ENCODE measurements around the gene NUP85.
"Not testable (repeated sequence)": the region's sequence is repeated elsewhere in the genome, so short reads cannot be mapped to it uniquely, and the experiment has no call there.

NUP85 gene

DNA sequence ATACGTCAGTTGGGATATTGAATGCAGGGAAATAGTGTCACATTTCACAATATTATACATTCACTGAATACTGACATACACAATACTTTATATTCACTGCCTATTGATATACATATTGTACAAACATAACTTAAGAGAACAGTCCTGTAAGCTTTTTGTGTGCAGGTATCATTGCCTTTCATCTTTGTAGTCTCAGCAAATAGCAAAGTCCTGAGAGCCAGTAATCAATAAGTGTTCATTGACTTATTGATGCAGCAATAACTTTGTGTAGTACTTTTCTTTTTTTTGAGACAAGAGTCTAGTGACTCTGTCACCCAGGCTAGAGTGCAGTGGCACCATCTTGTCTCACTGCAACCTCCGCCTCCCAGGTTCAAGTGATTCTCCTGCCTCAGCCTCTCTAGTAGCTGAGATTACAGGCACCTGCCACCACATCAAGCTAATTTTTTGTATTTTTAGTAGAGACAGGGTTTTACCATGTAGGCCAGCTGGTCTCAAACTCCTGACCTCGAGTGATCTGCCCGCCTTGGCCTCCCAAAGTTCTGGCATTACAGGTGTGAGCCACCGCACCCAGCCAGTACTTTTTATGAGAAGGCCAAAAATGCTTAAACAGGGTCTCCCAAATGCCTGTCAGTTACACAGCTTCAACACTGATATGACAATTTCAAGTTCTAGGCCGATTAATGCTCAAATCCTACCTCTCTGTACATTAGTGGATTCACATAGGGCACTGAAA lies 5.4 kb upstream of the NUP85 start:
- DNase-seq, result no peak

DNA sequence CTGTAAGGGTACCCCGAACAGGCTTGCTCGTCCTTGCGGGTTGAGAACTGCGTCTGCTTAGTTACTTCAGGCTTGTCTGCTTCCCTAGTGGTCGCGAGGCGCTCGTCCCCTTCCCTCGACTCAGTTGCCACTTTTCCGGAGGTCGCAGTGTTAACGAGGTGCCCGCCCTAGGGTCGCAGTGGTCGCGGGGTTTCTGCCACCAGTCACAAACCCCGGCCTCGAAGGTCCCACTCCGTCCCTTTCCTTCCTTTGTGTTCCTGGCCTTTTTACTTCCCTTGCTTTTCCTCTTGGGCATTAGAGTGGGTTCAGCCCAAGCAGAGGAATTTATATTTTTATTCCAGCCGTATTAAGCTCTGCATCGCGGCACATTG lies 299 bp downstream of the NUP85 start:
- DNase-seq, result no peak

DNA sequence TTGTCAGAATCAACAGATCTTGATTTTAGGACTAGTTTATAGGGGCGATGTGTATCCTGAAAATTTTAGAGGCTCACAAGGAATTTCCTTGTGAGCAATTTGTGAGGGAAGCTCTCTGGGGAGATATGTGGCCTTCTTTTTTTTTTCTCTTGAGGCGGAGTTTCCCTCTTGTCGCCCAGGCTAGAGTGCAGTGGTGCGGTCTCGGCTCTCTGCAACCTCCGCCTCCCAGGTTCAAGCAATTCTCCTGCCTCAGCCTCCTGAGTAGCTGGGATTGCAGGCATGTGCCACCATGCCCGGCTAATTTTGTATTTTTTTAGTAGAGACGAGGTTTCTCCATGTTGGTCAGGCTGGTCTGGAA lies 1.6 kb downstream of the NUP85 start:
- DNase-seq, result not testable (repeated sequence)

DNA sequence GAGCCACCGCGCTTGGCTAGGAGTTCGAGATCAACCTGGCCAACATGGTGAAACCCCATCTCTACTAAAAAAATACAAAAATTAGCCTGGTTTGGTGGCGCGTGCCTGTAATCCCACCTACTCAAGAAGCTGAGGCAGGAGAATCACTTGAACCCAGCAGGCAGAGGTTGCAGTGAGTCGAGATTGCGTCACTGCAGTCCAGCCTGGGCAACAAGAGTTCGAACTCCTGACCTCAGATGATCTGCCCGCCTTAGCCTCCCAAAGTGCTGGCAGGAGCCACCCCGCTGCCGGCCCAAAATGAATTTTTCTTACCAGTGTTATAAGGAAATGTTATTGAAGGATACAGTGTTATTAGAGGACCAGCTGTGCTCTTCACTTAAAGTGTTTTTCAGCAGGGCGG lies 2.3 kb downstream of the NUP85 start:
- DNase-seq, result no peak

DNA sequence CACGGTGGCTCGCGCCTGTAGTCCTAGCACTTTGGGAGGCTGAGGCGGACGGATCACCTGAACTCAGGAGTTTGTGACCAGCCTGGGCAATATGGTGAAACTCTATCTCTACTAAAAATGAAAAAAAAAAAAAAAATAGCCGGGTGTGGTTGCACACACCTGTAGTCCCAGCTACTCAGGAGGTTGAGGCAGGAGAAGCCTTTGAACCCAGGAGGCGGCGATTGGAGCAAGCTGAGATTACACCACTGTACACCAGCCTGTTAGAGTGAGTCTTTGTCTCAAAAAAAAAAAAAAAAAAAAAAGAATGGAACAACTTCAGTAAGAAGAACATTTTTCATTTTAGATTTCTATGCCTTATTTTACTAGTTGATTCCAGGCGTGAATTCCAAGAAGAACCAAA lies 2.7 kb downstream of the NUP85 start:
- DNase-seq, result no peak

DNA sequence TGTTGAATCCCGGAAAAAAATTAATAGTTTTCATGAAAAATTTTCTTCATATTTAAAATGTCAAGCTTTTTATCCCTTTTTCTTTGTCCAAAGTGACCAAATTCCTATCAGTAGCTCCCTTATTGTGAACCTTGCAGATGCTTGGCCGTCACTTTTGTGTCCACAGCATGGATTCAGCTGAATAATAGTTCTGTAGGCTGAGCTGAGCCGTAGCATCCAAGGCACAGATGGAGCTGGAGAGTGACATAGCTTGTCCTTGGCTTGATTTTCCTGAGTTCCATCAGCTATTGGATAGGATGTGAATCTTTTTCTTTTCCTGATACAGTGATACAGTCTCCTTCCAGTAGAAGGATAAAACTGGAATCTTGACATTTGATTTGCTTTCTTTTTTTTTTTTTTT lies 3.6 kb downstream of the NUP85 start:
- no peak for DNase-seq

DNA sequence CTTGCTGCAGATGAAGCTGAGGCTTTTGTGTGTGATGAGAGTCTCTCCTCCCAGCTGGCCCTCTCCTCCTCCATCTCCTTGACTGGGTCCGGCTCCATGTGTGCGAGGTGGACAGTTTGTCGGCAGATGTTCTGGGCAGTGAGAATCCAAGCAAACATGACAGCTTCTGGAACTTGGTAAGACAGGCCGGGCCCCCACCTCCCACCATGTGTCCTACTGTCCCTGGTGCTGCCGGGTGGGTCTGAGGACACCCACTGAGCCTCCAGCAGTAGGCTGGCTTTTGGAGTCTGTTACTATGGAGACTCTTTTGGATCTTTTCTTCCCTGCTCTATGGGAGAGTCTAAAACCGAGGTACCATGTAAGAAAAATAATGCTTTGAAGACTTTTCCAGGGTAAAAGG lies 12.7 kb downstream of the NUP85 start:
- no peak for DNase-seq

DNA sequence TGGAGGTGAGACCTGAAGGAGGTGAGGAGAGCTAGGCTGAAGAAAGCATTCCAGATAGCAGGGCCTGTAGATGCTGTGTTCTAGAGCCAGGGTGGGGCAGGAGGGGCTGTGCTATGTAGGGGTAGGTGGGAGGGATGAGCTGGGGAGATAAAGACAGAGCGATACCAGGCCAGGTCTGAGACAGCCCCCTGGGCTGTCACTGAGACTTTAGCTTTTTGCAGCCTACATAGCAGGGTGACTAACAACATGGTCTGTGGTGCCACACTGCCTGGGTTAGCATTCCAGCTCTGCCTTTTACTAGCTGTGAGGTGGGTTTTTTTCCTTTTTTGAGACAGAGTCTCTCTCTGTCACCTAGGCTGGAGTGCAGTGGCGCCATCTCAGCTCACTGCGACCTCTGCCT lies 14.3 kb downstream of the NUP85 start:
- DNase-seq, result no peak

DNA sequence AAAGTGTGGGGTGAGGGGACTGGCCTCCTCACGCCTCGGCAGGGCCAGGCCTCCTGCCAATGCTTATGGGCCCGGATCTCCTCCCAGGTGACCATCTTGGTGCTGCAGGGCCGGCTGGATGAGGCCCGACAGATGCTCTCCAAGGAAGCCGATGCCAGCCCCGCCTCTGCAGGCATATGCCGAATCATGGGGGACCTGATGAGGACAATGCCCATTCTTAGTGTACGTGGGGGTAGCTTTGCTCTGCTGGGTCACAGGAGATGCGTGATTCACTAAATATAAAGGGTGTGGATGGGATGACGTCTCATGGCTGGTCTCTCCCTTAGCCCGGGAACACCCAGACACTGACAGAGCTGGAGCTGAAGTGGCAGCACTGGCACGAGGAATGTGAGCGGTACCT lies 19.5 kb downstream of the NUP85 start:
- no peak for DNase-seq

DNA sequence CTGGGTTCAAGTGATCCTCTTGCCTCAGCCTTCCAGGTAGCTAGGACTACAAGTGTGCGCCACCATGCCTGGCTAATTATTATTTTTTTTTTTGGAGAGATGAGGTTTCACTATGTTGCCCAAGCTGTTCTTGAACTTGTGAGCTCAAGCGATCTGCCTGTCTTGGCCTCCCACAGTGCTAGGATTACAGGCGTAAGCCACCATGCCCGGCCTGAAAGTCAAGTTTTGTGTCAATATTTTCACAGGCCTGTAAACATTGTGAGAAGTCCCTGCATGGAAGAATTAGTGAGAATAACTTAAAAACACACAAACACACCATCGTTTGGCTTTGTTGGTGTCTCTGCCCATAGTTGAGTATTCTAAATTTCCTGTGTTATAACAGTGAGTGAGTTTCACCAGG lies 22.2 kb downstream of the NUP85 start:
- no peak for DNase-seq

DNA sequence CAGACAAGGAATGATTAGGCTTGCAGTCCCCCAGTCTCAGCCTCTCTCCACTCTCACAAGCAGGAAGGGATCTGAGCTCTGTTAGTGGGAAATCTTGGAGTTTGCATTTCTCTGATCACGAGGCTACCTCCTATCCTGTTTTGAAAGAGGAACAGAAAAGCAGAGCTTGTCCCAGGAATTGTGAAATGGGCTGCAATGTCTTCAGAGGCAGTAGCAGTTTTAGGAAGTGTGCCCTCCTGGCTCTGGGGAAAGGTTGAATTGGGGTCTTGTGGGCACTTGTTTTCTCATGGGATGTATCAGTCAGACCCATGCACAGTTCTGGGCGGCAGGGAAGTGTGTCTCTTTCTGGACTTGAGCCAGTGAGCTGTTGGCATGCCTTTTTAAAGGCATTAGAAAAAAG lies 22.8 kb downstream of the NUP85 start:
- no peak for DNase-seq

DNA sequence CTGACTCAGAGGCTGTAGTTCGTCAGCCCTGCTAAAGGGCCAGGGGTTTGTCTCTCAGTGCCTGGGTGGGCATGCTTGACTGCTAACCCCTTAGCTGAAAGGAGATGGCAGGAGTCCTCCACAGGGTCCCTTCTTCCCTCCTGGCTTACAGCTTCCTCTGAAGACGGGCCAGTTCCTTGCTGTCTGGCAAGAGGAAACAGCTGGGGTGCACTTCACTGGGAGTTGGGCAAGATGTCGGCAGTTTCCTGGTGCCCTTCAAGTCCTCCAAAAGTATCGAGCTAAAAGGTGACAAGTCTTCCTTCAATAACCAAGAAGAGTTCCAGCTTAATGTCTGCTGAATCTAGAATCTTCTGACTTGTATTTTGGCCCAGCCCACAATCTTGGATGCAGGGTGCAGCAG lies 23.4 kb downstream of the NUP85 start:
- no peak for DNase-seq

DNA sequence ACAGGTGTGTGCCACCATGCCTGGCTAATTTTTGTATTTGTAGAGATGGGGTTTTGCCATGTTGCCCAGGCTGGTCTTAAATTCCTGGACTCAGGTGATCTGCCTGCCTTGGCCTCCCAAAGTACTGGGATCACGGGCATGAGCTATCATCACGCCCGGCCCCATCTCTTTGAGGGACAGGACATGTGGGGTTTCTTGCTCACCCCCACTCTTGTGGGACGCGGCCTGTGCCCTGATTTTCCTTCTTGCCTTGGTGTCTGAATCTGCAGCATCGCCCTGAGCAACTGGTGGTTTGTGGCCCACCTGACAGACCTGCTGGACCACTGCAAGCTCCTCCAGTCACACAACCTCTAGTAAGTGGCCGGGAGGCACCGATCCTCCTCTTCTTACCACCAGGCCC lies 25.6 kb downstream of the NUP85 start:
- no peak for DNase-seq

DNA sequence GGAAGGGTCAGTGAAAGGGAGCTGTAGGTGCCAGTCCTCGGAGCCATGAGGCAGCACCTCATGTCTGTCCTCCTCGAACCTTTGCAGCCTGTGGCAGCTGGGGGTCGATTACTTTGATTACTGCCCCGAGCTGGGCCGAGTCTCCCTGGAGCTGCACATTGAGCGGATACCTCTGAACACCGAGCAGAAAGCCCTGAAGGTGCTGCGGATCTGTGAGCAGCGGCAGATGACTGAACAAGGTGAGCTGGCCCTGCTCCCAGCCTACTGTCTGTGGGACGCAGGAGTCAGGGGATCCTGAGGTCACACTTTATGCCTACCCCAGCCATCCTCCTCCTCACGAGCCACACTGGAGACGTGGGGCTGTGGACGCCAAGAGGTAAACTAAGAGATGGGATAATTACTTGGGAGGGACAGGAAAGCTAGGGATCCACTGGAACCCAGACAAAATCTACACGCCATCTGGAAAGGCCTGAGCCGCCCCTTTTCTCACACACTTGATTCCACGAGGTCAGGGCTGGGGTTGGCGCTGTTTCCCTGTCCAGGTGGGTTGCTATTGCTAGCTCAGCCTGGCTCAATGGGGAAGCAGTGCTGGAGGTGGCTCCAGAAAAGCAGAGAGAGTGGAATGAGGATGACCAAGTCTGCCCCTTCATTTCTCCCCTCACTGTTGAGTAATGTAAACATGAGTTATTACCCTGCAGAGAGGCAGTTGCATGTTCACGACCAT lies 26.4 kb downstream of the NUP85 start:
- DNase-seq, result no peak

DNA sequence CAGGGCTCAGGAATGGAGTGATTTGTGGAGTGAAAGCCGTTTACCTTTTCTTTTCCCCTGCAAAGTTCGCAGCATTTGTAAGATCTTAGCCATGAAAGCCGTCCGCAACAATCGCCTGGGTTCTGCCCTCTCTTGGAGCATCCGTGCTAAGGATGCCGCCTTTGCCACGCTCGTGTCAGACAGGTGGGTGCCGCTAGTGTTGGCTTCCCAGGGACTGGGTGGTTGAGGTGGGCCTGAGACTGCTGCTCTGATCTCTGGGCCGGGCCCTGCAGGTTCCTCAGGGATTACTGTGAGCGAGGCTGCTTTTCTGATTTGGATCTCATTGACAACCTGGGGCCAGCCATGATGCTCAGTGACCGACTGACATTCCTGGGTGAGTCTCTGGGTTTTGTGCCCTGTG lies 27.3 kb downstream of the NUP85 start:
- DNase-seq, result no peak

DNA sequence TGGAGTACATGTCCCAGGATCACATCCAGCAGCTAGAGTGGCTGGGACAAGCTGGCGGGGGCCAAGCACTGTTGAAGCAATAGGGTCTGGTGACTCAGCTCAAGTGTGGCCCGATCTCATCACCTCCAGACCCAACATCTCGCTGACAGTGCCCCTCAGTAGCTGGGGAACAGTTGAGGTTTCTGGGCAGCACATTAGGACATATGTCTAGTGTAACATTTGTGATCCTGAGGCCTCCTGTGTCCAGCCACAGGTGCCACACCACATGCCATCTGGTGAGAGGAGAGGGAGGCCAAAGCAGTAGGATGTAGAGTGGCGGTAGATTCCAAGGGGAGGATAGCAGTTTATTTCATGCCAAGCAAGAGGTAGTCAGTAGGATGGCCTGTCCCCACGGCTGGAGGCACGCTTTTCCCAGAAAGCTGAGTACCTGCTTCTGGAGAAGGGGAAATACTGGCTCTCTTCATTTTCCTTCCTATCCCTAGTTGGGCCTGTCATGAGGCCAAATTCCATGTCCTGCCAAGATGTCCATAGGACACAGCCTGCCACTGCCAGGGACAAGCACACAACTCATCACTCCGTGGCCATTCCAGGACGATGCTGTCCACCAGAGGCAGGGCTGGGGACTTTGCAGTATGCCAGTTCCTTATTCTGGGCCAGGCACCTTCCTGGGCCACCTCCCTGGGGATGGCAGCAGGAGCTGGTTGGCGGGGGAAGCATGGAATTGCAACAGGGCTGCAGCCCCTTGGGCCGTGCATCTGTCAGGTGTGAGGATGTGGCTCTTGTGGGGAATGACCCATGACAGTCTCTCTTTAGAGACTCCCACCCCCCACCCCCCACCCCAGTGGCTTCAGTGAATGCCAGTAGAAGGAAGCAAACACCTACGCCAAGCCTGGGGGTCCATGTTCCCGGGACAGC lies 31.9 kb downstream of the NUP85 start:
- DNase-seq, result no peak

DNA sequence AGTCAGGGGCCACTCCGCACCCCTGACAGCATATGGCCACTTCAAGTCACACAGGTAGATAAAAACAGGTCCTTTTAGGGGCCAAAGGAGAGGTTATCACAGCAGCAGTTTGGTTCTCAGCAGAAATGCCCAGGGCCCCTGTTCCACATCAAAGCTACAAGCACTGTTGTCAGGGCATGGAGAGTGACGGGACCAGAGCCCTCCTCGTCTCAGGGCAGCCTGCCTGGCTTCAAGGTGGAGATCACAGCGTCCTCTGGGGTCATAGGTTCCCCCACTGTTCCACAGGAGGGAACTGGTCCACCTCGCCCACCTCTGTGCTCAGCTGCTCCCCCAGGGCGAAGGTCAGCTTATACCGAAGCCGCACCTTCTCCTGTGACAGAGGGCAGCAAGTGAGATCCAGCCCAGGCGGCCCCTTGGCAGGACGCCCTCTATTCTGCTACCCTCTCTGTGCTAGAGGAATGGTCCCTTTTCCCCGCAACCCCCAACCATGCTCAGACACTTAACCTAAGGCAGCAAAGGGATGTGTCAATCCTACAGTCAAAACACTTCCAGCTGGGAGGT lies 32.6 kb downstream of the NUP85 start:
- no peak for DNase-seq

DNA sequence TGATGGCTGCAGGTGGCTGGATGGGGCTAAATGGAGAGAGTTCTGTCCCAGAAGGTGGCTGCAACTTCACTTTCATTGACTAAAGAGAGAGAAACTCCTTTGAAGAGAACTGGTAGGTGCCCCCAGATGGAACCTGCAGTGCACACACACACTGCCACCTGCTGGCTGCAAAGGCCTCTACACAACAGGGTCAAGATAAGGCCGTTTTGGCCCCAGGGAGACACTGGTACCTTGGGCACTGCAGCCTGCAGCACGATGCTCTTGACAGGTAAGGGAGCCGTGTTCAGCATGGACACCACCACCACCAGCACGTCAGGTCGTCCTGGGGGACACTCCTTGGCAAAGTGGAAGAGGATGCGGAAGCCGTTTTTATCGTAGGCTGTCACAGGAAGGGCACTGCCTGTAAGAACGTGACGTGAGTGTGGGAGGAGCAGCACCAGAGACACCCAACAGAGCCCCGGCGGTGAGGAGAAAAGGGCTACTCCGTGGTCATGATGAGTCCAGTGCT lies 33.3 kb downstream of the NUP85 start:
- peak; percentile 29 to 82 (median 43) for DNase-seq

DNA sequence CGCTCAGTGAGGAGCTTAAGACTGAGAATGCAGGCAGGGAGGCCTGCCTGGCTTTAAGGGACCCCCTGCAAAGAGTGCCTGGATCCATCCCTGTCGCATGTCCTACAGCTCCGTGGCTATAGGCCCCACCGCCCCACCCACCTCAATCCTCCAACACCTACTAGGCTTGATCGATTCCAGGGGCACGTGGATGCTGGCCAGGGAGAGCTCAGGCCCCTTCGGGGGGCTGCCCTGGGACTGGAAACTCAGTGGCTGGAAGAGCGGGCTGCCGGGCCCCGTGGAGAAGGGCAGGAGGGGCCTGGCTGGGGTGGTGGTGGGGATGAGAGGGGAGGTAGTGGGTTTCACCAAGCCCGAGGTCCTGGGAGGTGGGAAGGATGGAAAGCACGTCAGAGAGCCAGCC lies 33.7 kb downstream of the NUP85 start:
- DNase-seq, result no peak

DNA sequence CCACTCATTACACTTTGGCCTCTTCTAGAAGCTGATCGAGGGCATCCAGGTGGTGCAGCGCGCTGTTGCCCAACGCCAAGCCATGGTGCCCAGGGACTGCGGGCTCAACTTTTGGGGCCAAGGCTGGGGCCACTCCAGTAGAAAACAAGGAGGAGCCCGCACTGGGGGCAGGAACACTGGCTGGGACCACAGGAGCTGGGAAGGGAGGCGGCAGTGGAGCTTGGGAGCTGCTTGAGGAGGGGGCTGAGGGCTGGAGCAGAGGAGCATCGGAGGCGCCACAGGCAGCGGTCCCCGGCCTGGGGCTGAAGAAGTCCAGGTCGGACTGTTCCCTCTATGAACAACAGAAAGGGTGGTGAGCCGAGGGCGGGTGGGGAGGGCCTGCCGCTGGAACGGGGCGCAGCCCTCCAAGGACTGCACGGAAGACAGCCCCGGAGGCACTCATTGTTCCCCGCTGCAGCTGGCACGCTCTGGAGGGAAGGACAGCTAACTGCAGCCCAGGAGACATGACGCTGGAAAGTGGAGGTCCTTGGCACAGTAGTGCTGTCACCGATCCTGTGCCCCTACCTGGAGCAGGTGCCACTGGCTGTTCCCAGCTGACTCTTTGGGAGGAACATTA lies 34.4 kb downstream of the NUP85 start:
- DNase-seq, result no peak

DNA sequence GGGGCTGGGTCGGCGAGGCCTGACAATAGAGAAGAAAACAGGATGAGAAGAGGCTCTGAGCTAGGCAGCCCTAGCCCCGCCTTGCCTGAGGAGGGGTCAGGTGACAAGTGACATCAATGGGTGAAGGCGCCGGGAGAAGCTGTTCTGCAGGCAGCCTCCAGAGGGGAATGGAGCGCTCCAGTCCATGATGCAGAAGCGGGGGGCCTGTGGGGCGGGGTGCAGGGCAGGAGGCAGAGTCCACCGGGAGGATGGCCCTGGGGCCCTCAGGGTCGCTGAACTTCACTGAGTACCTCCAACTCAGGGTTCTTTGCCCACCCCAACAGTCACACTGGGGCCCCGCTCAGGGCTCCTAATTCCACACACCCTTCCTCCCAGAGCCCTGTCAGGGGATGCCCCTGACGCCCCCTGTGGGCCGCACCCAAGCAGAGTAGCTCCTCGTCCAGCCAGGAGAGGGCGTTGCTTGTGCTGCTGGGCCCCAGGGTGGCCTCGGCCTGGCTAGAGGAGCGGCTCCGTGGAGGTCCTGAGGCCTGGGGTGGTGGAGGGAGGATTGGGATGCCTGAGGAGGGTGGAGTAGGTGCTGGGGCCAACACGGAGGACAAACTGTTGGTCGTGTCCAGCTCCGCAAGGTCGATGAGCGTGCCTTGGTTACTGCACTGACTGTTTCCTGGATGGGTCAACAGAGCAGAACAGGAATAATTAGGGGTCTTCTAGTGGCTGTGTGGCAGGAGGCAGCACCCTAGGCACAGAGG lies 35.1 kb downstream of the NUP85 start:
- peak in 3 of 5 experiments; percentile 10 to 47 (median 16) for DNase-seq

DNA sequence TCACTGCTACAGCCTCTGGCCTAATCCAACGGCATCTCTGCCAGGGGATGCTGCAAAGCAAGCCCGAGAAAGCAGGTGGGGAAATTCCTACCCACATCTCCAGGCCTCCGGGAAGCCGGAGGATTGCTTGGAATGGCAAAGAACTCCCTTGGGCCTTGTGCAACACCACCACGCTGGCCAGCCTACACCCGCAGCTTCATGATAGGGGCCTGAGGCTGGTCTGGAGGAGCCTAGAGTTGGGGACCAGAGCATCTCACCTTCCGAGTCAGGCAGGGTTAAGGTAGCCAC lies 35.6 kb downstream of the NUP85 start:
- DNase-seq, result no peak

Measured in T-helper 2 cell (primary cell).